Embryonic facial prominence (tissue), 1 donor: ENCODE measurements around the gene FASTKD2.
"Not testable (repeated sequence)": the region's sequence is repeated elsewhere in the genome, so short reads cannot be mapped to it uniquely, and the experiment has no call there.

Experiments
- DNase-seq: peaks from one replicate; pipeline ENCODE4 v3.0.0-alpha.2; 2016; ENCODE audit errors: extremely low spot score

Gene FASTKD2

GRCh38 chr2:206790311-206790935 lies 25.0 kb downstream of the FASTKD2 start:
- DNase-seq: no peak

- DNase-seq: no peak
These were observed 27.2 kb downstream of the FASTKD2 start for GRCh38 chr2:206792645-206793044.

DNA sequence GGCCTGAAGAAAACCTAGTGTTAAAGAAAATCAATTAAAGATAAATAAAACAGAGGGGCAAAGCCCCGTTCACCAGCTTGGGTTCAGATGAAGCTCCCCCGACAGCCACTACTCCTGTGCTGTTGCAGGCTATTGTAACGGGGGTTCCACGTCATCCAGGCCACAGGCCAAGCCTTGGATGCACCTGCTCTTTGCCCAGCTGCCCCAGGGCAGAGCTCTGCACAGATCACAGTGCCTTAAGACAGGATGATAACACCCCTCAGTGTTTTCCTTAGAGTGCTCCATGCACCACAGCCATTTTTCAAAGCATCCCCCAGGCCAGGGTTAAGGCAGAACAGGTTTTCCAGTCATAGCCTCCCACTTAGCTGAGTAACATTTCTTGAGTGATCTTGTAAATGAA lies 32.0 kb downstream of the FASTKD2 start:
- DNase-seq: no peak

DNA sequence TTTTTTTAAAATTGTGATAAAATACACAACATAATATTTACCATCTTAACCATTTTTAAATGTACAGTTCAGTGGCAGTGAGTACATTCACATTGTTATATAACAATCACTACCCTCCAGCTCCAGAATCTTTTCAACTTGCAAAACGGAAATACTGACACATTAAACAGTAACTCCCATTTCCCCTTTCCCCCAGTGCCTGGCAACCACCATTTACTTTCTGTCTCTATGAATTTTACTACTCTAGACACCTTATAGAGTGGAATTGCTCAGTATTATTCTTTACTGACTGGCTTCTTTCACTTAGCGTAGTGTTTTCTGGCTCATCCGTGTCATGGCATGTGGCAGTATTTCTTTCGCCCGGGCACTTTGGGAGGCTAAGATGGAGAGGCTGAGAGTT lies 32.6 kb downstream of the FASTKD2 start:
- DNase-seq: no peak

DNA sequence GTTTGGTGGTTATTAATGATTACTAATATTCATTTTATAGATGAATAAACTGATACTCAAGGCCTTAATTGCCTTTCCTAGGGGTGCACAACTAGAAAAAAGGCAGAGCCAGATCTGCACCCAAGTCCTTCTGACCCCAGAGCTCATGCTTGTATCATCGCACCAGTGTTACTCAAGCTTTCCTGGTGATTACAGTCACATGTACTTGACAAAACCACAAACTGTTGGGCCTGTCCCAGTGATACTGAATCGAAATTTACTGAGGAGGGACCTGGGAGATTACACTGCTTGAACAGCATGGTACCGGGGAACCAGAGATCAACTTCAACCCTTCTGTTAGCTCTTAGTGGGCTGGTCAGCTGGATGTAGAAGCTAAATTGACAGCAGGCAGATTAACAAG lies 33.7 kb downstream of the FASTKD2 start:
- DNase-seq: no peak

DNA sequence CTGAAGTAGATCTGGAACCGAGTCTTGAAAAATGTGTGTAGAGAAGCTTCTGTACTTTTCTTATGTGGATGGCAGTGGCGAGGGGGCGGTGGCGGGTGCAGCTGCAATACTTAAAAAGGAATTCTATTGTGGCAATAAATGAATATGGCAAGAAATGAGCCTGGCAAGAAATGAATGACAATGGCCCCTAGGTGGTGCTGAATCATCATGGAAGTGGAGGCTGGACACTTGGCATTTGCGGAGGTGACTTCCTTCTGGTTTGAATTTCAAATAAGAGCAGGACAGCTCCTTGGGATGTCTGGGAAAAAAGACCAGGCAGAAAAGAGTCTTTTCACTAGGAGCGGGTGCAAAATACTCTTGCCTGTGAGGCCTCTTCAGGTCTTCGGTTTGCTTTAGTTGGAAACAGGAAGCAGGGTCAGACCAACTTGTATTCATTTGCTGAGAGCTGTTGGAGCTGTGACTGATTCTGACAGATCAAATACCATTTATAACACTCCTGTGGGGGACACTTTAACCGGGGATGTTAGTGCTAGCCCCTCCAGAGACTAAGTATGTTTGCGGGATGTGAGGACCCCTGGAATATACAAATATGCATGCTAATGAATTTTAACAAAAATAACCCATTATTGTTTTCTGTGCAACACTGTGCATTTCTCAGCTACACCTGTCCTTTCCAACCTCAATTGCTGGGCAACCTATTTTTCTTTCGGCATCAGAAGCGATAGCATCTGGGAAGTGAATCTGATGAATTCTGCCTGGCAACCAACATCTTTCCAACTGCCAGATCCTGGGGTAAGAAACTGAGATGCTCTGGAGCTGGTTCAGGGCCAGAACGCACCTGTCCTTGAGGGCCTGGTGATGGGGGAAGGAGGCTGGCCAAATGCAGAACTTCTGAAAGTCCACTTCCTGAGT lies 35.4 kb downstream of the FASTKD2 start:
- no peak for DNase-seq

GRCh38 chr2:206801418-206802189 lies 36.2 kb downstream of the FASTKD2 start:
- no peak for DNase-seq

DNA sequence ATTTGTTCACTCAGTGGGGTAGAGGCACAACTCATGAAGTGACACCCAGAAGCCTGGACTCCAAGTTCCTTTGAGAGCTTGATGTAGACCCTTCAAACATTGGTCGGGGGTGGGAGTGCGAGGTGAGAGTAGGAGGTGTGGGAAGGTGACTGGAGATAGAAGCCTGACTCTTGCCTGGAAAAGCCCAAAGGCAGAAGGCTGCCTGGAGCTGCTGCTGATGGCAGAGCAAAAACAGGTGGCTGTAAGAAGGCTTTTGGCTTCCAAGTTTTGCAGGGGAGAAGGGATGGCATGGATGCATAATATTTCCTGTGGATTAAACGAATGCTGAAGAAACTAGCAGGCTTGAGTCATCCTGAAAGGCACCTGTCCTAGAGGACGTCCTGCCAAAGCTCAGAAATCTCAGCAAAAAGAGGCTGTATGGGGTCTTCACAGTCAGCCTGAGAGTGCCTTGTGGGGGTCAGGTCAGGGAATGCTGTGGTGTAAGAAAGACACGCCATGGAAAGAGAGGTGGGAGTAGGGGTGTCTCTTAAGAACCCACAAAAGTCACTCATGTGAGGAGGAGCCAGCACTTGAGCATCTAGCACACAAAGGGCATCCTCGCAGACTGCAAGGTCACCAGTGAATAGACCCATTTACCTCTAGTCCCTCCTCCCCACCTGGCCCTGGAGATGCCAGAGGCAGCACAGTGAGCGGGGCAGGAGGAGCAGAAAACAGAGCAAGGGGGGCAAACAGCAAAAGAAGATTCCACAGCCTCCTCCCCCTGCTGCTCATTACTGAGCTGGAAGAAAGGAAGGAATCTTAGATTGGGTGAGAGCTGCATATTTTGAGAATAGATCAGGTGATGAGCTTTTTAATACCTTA lies 37.5 kb downstream of the FASTKD2 start:
- no peak for DNase-seq

DNA sequence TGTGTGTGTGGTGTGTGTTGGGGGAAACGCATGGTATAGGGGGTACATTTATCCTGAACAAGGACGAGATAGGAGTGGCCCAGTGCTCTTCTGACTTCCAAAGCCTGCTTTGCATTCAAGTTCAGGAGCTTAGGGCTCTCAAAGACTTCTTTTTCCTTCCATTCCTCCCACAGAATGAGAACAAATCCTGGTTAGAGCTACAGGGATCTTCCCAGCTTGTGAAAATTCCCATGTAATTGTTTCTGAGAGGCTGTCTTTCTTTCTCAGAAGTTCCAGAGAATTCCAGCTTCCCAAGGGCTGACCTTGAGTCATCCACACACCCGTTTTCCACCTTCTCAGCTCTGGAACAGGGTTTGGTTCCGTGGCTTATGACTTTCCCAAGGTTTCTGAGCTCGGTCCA lies 38.9 kb downstream of the FASTKD2 start:
- DNase-seq: no peak

- DNase-seq: peak; percentile 62
These were observed 40.6 kb downstream of the FASTKD2 start for GRCh38 chr2:206805887-206806607.

- DNase-seq: not testable (repeated sequence)
These were observed 42.2 kb downstream of the FASTKD2 start for GRCh38 chr2:206807624-206808023.

DNA sequence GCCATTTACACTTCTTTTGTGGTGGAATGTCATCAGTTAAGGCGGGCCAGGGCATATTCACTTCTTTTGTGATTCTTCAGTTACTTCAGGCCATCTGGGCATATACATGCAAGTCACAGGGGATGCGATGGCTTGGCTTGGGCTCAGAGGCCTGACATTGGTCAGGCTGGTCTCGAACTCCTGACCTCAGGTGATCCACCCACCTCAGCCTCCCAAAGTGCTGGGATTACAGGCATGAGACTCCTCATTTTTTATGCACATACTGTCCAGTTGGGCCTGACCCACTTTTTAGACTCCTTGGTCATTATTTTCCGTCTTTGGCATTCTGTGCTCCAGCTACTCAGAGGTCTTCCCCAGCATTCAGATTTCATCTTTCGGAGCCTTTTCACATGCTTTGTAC lies 47.1 kb downstream of the FASTKD2 start:
- DNase-seq: not testable (repeated sequence)

GRCh38 chr2:206814498-206814897 lies 49.1 kb downstream of the FASTKD2 start:
- no peak for DNase-seq

DNA sequence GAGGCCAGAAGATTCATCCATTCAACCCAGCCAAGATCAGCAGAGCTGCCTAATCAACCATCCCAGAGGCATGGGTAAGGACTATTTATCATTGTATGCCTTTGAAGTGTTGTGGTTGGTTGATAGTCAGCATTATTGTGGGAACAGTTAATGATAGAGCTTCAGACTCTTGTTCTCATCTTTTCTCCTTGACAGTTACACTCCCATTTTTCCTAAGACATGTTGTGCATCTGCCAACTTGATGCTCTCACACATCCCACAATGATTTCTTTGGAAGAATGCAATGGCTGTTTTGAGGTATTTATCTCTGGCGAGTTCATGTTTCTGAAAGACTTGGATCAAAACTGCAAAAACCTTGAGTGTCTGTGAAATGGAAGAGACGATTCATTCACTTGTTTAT lies 55.4 kb downstream of the FASTKD2 start:
- DNase-seq: no peak

DNA sequence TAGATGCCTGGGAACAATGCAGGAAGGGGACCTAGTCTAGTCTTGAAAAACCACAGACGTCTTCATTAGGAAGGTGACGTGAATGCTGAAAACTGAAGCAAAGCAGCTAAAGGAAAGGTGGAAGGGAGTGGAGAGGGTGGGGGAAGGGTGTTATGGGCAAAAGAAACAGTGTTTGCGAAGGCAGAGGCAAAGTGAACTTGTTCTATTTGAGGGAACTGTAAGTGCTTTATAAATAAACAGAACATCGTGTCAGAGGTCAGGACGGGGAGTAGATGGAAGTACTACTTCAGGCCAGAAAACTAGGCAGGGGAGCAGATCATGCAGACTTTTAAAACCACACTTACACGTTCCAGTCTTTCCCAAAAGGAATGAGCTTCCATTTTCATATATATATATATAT lies 57.8 kb downstream of the FASTKD2 start:
- no peak for DNase-seq

GRCh38 chr2:206824087-206824618 lies 58.7 kb downstream of the FASTKD2 start:
- no peak for DNase-seq

GRCh38 chr2:206824993-206825392 lies 59.6 kb downstream of the FASTKD2 start:
- no peak for DNase-seq

- DNase-seq: no peak
These were observed 66.1 kb downstream of the FASTKD2 start for GRCh38 chr2:206831442-206831995.

GRCh38 chr2:206832873-206833272 lies 67.5 kb downstream of the FASTKD2 start:
- DNase-seq: no peak

DNA sequence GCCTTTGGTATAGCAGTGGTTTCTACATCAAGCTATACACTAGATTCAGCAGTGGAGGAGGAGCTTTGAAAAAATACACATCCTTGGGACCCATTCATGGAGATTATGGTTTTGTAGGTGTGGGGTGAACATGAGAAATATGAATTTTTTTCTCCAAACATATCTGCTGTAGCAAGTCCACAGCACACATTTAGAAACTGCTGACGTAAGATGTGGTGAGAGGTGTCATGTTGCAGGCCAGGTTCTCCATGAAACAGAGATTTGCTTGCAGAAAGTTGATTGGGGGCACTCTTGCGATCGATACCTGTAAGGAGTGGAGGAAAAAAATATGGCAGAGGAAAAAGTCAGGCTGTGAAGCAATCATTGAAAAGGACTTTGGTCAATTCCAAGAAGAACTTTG lies 67.9 kb downstream of the FASTKD2 start:
- DNase-seq: no peak
